ENCODE measurements around the gene MYH1.
"Not testable (repeated sequence)": the region's sequence is repeated elsewhere in the genome, so short reads cannot be mapped to it uniquely, and the experiment has no call there.

MYH1 gene

GRCh38 chr17:10518271-10519037 is at the start of gene MYH1:
Gene MYH1 (minus strand): TSS chr17:10518542. CDS start chr17:10516642, 1,900 bp downstream.
- no peak for DNase-seq

DNA sequence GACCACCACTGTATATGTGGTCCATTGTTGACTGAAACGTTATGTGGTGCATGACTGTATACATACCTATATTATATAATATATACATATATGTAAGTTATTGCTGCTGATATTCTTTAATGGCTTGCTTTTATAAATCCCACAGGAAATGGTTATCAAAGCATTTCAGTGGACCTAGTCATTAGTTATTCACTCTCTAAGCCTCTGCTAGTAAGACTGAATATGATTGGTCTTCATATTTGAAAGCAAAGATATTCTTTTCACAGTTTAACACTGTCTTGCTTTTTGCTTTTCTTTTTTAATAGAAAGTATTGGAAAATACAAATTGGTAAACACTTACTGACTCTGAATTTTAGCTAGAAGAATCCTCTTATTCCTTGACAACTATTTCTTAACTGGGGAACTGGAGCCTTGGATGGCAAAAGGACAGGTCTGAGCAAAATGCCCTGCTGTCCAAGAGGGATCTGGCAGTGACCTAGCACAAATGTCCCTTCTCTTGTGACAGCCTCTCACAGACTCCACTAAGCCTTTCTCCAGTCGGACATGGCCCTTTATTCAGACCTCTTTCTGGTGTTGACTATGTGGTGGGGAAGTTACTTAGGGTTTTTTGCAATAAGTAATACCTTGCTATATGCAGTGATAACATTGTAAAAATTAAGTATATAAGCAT is 45.8 kb upstream of the MYH1 start:
- DNase-seq = no peak

GRCh38 chr17:10558049-10558448 is 39.7 kb upstream of the MYH1 start:
- DNase-seq = no peak

GRCh38 chr17:10557422-10557821 is 39.1 kb upstream of the MYH1 start:
- no peak for DNase-seq

- no peak for DNase-seq
These were observed 38.1 kb upstream of the MYH1 start for GRCh38 chr17:10556301-10557005.

- no peak for DNase-seq
These were observed 31.7 kb upstream of the MYH1 start for GRCh38 chr17:10550014-10550413.

DNA sequence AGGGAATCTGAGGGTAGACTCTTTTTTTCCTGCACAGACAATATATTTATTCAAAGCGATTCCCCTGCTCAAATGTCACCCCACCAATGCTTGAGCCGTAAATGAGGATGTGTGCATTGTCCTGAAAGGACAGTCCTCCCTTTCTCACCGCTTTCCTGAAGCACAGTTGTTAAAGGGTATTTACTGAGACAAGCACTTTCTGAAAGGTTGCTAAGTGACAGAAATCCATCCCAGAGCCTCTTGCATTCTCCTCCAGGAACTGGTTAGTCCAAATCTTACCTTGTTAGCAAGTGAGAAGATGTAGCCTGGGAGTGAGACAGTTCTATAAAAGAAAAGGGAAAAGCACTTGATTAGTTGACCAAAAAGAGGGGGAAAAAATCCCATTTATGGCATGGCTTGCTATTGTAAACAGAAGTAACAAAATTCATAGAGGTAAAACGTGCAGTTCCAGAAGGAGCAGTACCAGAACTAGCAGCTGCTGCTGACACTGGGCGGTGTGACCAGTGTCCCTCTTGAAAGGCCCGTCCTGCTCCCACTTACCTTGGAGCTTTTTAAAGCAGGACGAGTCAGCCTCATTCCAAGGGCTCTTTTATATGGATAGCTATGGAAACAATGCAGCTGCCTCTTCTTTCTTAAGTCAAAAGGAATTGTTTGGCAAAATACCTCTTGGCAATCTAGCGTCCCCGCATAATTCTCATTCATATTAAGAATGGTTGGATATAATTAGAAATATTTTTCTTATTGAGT is 30.9 kb upstream of the MYH1 start, which contains the start of gene MYH2:
TSS of gene MYH2 (minus strand) at position 563 of the 747 bp plus-strand sequence. CDS start 1,738 bp downstream, outside the sequence.
- DNase-seq = no peak

DNA sequence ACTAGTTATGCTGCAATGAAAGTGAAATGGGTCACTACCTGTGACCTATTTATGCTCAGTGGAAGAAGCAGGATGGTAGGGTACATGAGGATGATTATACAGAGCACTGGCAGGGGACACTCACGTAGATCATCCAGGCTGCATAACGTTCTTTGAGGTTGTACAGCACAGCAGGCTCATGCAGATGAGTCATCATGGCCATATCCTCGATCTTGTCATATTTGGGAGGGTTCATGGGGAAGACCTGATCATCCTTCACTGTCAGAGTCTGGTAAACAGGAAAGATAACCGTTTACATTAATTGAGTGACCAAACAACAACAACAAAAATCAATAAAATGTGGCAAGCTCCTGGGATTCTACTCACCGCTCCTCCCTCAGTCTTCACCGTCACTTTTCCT is 29.0 kb upstream of the MYH1 start:
- DNase-seq = no peak

DNA sequence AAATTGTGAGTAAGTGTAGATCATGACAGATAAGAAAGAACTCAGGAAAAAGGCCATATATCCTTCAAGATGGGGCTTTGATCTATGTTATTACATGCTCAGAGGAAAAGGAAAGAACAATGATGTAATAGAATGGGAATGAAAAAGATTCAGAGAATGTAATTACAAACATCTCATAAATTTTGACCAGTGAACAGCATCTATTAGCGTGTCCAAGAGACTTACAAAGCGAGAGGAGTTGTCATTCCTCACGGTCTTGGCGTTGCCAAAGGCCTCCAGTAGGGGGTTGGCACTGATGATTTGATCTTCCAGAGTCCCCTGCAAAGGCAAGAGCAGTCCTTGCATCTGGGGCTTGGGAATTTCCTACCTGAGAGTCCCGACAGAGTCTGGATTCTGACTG is 25.1 kb upstream of the MYH1 start:
- not testable (repeated sequence) for DNase-seq

- DNase-seq = not testable (repeated sequence)
These were observed 22.8 kb upstream of the MYH1 start for GRCh38 chr17:10541179-10541578.

DNA sequence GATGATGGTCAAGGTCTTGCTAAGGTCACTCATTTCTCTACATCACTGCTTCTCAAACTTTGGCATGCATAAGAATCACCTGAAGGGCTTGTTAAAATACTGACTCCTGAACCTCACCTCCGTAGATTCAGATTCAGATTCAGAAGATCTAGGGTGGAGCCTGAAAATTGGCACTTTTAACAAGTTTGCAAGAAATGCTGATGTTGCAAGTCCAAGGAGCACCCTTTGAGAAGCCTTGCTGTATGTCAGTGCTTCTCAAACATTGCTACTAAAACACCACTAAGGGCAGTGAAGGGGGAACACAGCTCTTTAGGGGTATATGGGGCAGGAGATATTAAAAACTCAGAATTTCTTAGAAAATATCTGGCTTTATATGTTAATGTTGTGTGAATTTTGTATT is 13.7 kb upstream of the MYH1 start:
- no peak for DNase-seq

- DNase-seq = no peak
These were observed 9.1 kb upstream of the MYH1 start for GRCh38 chr17:10527419-10527818.

DNA sequence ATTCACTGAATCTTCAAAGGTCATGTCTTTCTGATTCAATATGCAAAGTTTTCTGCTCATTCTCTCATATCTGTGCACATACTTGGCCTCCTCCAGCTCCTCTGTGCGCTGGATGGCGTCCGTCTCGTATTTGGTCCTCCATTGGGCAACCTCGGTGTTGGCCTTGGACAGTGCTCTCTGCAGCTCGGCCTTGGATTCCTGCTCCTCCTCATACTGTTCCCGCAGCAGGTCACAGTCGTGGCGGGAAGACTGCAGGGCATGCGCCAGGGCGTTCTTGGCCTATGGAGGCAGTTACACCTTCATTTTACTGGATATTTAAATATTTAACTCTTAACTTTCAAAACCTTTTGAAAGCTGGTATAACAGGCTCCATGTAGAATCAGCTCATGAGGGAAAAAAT is 8.2 kb upstream of the MYH1 start:
- no peak for DNase-seq

DNA sequence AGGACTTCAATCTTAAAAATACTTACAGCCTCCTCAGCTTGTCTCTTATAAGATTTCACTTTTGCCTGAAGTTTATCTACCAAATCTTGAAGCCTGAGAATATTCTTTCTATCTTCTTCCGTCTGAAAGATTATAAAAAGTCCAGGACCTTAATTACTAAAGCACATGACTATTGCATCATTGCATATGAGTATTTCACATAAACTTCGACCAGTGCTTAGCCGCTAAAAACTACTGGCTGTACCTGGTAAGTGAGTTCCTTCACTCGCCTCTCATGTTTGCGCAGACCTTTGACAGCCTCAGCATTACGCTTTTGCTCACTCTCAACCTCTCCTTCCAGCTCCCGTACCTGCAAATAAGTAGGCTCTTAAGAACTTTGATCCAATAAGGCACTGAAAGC is 4.7 kb upstream of the MYH1 start:
- DNase-seq = no peak

DNA sequence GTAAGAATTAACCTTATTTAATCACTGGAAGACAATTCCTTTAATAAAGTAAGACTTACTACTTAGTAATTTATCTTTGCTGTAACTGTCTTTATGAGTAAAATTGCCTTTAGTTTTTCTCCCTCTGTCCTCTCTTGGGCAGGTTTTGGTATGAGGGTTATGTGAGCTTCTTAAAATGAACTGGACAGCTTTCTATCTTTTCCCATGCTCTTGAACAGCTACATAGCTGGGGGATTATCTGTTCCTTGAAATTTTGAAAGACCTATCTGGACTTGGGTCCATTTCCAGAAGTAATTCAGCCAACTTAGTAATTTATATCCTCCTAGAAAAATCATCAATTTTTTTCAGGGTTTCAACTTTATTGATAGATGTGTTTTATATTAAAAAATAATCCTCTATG is 3.6 kb upstream of the MYH1 start:
- no peak for DNase-seq

DNA sequence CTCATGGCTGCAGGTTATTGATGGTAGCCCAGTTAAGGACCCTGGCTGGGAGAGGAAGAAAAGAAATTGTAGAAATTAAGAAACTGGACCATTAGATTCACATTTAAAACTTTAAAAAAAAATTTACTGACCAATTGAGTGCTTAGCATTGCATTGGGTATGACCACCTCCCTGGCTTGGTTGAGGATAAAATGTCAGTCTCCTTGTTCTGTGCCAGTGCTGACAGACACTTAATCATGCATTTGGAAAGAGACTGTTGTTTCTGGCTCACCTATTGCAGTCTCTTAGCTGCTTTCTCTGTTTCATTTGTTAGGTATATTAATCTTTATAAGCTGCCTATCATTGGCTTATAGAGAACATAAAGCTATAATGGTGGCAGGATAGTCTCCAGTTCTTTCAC is 1.7 kb downstream of the MYH1 start:
- DNase-seq = no peak

- no peak for DNase-seq
These were observed 2.3 kb downstream of the MYH1 start for GRCh38 chr17:10516065-10516464.

- DNase-seq = no peak
These were observed 4.9 kb downstream of the MYH1 start for GRCh38 chr17:10513299-10514067.

DNA sequence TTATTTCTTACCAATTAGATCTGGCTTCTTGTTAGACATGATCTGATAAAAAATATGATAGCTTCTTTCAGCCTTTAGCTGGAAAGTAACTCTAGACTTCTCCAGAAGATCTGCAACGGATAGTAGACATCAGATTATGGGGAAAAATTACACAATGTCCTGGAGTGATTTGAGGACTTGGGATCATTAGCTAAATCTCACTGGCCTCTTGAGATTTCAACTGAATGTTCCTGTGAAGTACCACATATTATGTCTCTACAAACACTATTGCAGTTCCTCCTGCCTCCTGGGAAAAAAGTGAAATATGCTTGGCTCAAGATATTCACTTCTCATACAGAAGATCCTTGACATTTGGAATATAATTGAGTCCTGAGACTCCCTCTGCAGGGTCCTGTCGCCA is 5.5 kb downstream of the MYH1 start:
- no peak for DNase-seq

GRCh38 chr17:10499950-10500349 is 18.4 kb downstream of the MYH1 start:
- no peak for DNase-seq

GRCh38 chr17:10492004-10492403 is 26.3 kb downstream of the MYH1 start:
- DNase-seq = no peak

DNA sequence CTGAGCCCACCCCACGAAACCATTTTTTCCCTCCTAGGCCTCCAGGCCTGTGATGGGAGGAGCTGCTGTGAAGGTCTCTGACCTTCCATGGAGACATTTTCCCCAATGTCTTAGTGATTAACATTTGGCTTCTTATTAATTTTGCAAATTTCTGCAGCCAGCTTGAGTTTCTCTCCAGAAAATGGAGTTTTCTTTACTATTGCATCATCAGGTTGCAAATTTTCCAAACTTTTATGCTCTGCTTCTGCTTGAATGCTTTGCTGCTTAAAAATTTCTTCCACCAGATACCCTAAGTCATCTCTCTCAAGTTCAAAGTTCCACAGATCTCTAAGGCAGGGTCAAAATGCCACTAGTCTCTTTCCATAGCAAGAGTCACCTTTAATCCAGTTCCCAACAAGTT is 36.1 kb downstream of the MYH1 start:
- DNase-seq = no peak
